ENCODE measurements around the gene CCR4.
A peak's percentile ranks its signal among the peaks of the same experiment; 100 is the strongest.
"Not testable (repeated sequence)": the region's sequence is repeated elsewhere in the genome, so short reads cannot be mapped to it uniquely, and the experiment has no call there.

CCR4 gene

DNA sequence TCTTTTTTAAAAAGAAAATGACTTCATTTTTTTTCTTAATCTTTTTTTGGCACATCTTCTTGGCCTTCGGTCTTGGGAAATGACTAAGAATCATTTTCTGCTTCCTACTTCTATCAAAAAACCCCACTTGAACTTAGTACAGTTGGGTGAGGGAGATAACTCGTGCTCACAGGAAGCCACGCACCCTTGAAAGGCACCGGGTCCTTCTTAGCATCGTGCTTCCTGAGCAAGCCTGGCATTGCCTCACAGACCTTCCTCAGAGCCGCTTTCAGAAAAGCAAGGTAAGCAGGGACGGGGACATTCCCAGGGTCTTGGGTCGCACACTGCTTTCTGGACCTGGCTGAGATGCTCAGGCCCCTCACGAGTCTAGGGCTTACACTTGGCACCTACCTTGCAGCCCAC, at the start of gene CCR4:
Gene CCR4, plus strand, starts transcription at position 235 of the 402 bp plus-strand sequence. CDS start 1,779 bp downstream, outside the sequence.
- peak; percentile 77 for DNase-seq

DNA sequence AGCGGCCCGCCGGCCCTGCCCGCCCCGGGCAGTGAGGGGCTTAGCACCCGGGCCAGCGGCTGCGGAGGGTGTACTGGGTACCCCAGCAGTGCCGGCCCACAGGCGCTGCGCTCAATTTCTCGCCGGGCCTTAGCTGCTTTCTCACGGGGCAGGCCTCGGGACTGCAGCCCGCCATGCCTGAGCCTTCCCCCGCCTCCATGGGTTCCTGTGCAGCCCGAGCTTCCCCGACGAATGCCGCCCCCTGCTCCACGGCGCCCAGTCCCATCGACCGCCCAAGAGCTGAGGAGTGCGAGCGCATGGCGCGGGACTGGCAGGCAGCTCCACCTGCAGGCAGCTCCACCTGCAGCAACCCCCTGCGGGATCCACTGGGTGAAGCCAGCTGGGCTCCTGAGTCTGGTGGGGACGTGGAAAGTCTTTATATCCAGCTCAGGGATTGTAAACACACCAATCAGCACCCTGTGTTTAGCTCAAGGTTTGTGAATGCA, 48.5 kb upstream of the CCR4 start:
- DNase-seq = peak; percentile 74

DNA sequence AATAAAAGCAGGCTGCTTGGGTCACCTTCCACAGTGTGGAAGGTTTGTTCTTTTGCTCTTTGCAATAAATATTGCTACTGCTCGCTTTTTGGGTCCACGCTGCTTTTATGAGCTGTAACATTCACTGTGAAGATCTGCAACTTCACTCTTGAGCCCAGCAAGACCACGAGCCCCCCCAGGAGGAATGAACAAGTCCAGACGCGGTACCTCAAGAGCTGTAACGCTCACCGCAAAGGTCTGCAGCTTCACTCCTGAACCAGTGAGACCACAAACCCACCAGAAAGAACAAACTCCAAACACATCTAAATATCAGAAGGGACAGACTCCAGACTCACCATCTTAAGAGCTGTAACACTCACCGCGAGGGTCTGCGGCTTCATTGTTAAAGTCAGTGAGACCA, 47.5 kb upstream of the CCR4 start:
- no peak for DNase-seq

DNA sequence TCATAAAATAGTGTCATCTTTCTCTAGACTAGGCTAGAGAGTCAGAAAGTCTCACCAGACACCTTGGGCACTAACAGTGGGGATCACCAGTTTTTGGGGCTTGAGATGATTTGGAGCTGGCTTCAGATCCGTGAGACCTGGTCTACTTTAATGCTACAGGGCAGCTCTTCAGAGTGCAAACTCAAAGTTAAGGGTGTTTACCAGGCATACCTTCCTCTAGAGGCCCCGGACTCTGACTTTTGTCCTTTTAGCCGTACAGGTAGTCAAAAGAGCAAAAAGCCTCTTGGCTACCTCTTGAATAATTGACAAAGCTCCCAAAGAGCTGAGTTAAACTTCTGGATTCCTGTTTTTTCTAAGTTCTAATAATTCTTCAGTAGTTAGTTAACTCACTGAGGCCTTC, 41.4 kb upstream of the CCR4 start:
- DNase-seq = no peak

DNA sequence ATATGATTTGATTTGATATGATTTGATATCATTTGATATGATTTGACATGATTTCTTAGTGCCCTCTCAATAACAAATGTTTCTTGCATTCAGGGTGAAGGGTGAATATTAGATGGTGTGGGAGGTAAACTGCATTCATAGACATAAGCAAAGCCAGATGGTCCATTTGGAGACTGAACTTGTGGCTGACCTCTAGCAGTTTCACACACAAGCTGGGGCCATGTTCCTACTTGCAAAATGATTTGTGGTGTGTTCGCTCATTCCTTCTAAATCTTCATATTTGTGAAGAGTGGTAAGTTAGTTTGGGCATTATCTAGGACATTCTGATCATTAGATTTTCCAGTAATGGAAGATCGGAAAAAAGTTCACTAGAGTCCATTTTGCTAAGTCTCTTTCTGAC, 40.5 kb upstream of the CCR4 start:
- no peak for DNase-seq

DNA sequence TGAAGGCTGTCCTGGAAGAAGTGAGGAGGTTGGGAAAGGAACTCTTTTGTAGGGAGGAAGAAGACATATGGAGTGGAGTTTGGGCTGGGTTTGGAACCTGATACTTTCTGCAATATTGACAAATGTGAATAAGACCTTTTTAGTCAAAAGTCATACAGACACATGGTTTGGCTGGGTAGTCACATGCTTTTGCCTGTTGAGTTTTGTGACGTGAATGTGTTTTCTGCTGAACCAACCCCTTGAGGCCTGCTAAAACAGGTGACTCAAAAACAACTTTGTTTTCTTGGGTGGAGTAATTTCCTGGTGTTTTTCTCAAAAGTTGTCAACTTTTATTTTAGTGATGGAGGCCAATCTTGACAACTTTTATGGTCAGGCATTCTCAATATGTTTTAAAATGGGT, 39.4 kb upstream of the CCR4 start:
- no peak for DNase-seq

DNA sequence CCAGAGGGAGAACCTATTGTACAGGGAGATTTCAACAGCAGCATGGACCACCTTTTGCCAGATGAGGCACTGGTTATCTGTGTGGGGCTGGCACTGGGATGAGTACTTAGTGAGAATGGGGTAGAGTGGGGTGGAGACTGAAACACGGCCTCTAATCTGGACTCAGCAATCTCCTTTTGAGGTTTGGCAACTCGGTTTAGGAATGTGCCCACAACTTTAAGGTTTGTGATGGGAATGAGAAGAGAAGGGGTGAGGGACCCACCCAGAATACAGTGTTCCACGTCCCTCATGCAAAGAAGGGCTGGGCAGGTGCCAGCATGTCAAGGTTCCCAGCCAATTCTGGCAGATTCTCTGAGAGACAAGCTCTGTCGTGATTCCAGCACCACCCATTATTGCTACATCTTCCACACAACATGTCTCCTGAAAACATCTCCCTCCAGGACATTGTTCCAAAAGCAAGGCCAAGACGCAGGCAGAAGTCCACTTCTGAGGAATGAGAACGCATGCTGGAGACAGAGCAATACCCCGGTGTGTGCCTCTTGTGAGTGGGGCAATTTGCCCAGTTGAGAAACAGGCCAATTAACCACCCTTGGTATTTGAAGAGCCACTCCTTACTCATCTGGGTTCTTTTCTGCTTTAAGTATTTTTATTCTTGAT, 37.5 kb upstream of the CCR4 start:
- no peak for DNase-seq

DNA sequence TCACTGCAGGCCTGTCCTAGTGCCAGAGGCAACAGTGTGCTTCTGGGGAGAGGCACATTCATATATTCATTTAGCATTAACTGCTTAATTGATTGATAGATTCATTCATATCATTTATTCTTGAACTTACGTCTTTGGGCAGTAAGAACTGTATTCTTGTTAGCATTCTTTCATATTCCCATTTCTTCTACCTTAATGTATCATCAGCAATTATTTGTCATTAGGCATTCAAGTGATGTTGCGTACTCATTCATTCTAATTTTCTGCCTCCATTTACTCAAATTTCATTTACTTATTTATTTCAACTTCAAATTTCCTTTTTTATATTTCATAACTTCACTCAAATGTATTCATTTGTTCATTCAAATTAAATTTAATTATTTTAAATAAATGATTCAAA, 31.5 kb upstream of the CCR4 start:
- DNase-seq = no peak

DNA sequence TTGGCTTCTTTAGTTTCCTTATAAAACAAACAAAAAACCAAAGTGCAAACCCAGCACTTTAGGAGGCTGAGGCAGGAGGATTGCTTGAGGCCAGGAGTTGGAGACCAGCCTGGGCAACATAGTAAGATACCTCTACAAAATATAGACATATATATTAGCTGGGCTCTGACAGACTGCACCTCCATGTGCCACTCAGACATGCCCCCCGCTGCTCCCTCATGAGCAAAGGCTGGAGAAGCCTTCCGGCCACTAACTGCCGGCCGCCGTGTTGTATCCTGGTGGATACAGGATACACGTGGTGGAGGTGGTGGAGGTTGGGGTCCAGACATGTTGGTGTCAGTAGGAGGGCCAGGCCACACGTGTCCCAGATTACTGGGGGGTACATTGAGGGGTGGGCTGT, 29.4 kb upstream of the CCR4 start:
- no peak for DNase-seq

DNA sequence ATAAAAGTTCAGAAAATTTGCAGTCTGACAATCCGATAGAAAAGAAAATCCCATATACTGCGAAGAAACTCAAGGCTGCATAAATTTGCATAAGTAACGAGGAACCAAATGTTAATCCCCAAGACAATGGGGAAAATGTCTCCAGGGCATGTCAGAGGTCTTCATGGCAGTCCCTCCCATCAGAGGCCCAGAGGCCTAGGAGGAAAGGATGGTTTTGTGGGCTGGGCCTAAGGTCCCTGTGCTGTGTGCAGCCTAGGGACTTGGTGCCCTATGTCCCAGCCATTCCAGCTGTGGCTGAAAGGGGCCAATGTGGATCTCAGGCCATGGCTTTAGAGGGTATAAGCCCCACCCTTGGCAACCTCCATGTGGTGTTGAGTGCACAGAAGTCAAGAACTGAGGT, 21.3 kb upstream of the CCR4 start:
- DNase-seq = no peak

DNA sequence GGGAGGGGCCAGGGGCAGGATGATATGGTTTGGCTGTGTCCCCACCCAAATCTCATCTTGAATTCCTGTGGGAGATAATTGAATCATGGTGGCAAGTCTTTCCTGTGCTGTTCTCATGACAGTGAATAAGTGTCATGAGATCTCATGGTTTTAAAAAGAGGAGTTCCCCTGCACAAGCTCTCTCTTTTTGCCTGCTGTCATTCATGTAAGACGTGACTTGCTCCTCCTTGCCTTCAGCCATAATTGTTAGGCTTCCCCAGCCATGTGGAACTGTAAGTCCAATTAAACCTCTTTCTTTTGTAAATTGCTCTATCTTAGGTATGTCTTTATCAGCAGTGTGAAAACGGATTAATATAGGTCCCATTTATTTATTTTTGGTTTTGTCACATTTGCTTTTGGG, 20.2 kb upstream of the CCR4 start:
- DNase-seq = not testable (repeated sequence)

DNA sequence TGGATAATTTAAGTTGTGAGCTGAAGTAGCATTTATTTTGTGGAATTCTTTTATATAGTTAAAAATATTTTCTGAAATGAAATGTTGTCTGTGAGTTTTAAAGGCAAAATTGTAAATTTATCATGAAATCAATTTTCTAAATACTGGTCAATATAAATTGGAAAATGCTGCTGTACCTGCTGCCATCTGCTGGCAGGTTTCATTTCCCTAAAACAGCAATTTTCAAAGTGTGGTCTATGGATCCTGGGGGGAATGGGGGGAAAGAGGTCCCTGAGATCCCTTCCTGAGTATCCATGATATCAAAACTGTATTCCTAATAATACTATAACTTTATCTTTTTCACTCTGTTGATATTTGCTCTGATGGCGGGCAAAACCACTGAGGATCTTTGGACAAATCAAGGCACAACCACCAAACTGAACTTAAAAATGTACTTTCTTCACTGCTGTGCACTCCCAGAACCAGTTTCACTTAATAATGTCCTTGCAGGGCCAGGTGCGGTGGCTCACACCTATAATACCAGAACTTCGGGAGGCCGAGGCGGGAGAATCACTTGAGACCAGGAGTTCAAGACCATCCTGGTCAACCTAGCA, 17.2 kb upstream of the CCR4 start:
- DNase-seq = no peak

DNA sequence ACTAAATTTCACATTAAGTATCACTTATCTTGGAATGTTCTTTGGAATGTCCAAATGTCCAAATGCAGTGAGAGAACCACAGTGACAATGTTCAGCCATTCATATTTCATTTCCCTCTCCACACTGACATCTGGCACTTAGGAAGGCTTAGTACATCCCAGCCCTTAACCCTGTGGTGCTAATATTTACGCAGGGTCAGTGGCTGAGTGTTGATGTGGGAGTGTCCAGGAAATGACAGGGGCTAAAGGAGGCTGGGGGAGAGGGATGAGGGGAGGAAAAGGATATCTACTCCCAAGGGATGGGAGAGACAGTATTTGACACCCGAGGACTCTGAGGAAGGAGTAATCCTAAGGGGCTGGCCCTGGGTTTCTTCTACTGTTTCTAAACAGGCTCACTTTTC, 14.1 kb upstream of the CCR4 start:
- peak; percentile 17 for DNase-seq

DNA sequence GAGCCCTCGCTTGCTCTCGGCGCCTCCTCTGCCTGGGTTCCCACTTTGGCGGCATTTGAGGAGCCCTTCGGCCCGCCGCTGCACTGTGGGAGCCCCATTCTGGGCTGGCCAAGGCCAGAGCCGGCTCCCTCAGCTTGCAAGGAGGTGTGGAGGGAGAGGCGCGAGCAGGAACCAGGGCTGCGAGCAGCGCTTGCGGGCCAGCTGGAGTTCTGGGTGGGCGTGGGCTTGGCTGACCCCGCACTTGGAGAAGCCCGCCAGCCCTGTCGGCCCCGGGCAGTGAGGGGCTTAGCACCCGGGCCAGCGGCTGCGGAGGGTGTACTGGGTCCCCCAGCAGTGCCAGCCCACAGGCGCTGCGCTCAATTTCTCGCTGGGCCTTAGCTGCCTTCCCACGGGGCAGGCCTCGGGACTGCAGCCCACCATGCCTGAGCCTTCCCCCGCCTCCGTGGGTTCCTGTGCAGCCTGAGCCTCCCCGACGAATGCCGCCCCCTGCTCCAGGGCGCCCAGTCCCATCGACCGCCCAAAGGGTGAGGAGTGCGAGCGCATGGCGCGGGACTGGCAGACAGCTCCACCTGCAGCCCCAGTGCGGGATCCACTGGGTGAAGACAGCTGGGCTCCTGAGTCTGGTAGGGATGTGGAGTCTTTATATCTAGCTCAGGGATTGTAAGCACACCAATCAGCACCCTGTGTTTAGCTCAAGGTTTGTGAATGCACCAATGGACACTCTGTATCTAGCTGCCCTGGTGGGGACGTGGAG, 11.7 kb upstream of the CCR4 start:
- DNase-seq = not testable (repeated sequence)

DNA sequence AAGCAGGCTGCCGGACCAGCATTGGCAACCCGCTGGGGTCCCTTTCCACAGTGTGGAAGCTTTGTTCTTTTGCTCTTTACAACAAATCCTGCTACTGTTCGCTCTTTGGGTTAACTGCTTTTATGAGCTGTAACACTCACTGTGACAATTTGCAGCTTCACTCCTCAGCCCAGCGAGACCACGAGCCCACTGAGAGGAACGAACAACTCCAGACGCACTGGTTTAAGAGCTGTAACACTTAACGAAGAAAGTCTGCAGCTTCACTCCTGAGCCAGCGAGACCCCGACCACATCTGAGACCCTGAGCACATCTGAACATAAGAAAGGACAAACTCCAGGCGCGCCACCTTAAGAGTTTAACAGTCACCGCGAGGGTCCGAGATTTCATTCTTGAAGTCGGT, 10.7 kb upstream of the CCR4 start:
- no peak for DNase-seq

DNA sequence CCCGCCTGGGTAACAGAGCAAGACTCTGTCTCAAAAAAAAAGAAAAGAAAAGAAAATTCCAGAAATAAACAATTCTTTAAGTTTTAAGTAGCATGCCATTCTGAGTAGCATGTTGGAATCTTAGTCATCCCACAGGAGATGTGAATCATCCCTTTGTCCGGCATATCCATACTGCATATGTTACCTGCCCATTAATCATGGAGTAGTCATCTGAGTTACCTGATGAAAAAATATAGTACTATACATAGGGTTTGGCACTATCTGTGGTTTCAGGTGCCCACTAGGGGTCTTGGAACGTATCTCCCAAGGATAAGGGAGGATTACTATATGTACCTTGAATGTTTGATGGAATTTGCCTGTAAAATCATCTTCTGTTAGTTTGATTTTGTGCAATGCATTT, 6.3 kb upstream of the CCR4 start:
- no peak for DNase-seq

DNA sequence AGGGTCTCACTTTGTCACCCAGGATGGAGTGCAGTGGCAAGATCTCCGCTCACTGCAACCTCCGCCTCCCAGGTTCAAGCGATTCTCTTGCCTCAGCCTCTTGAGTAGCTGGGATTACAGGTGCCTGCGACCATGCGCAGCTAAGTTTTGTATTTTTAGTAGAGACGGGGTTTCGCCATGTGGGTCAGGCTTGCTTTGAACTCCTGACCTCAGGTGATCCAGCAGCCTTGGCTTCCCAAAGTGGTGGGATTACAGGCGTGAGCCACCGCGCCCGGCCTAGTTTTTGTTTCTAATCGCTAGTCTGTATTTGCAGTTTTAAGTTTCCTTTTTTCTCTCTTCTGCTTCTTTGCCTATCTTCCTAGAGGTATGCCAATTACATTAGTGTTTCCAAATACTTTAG, 5.8 kb upstream of the CCR4 start:
- DNase-seq = not testable (repeated sequence)

DNA sequence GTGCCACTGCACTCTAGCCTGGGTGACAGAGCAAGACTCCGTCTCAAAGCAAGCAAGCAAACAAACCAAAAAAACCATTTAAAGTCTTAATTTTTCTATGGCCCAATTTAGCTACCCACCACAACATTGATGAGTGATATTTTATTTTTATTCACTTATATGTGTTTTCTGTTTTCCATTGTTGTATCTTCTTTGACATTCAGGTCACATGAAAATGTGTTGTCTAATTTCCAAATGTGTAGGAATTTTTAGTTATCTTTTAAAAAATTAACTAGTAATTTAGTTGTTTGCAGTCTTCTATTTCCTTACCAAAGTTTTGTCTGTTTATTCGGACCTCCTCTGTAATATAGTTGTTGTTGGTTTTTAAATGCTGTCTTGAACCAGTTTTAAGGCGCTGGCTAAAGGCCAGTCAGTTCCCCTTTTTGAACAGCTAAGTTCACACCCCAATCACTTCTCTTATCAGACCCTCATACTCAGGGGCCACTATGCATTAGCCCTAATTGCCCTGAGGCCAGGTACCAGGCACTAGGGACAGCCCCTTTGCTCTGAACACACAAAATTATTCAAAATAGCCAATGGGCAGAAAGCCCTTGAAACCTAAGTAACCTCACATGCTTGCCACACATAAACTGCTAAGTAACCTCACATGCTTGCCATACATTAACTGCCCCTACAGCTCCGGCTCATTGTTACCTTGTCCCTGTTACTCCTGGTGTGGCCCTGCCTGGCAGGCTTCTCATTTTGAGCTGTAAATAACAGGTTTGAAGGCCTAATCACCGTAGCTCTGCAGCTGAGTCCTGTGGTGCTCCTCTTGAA, 4.3 kb upstream of the CCR4 start:
- no peak for DNase-seq

DNA sequence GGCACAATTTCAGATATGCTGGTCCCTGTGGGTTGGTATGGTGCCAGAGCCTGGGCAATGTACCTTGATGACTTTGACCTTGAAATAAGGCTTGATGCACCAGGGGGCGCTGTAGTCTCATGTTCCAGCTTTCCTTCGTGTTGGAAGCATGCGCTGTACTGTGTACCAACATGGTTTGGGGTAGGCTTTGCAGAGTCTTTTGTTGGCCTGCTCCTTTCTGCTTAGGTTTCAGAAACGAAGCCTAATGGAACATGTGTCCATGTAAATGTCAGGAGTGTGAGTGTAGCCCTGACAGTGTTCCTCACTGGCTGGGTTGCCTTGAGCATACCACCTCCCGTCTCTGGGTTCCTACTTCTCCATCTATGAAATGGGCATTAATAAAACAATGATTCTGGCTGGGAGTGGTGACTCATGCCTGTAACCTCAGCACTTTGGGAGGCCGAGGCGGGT, 3.6 kb upstream of the CCR4 start:
- DNase-seq = peak; percentile 99

DNA sequence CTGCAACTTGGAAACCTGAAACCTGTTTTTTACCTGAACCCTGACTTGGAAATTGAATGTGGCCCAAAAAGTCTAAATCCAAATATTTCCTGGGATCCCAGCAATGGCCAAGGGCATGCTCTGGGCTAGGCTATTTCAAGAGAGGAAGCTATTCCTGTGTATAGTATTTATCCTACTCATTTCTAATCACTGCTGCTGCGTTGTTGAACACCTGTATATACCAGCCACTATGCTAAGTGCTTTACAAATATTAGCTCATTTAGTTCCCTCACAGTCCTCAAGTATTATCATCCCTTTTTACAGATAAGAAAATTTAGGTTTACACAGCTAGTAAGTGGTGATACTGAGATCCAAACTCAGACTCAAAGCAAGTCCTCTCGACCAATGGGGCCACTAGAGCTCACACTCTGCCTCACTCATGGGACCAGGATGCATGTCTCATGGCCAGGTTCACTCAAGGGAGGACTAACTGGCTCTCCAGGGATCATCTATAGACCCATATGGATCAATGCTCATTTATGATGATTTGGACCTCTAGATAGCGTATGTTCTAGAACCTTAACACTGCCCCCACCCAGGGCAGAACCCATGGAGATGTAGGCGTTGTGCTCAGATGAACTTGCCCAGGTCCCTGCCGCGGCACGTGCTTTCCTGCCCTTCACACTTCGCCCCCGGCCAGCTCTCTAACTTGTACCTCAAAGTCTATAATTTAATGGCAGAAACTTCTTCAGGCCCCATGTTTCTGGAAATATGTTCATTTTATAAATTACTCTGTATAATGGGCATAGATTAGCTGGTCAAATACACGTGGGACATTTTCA, 2.6 kb upstream of the CCR4 start:
- peak; percentile 52 for DNase-seq

DNA sequence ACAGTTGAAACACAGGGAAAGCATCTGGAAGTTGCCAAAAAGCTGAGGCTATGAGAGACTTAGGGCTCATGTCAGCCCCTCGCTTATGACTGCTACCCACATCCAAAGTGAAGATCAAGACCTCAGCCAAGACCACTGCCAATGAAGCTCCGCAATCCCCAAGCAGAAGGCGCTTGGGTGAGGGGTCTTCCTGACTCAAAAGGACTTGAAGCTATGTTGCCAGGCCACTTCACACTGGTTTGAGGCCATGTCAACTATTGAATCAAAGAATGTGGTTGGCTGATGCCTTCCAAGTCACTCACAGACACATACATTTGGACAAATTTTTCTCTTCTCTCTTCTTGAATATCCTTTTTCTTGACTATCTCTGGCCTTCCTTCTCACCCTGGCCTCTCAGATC, 928 bp upstream of the CCR4 start:
- DNase-seq = peak; percentile 52

DNA sequence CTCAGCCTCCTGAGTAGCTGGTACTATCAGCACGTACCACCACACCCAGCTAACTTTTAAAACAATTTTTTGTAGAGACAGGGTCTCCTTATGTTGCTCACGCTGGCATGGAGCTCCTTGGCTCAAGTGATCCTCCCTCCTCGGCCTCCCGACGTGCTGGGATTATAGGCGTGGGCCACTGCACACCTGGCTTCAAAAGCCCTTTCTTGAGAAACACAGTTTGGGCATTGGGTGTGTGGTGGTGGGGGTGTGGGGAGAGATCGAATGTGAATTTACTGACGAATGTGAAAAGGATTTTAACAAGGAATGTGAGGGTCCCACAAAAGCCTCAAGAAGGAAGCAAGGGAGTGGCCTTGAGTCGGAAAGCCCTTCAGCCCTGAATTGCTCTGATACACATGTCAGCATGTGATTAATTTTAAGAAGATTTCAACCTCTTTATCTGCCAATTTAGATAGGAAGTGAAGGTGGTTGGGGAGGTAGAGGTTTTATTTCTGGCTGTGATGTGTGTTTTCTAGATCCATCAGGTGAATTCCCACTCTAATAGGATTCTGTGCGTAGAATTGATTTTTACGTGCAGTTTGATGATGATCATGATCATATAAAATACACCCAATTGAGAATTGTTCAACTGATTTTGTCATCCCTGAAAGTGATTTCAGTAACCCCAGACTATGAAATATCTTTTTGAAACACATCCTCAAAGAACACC, 1.1 kb downstream of the CCR4 start:
- peak; percentile 5 for DNase-seq
